Measurements from ENCODE around the gene BCL11B.

- TF ChIP-seq CTCF (conservative IDR thresholded peaks at IDR 0.05; ENCODE audit: low read depth, low read length), result no peak
- TF ChIP-seq EZH2 (IDR thresholded peaks at IDR 0.05; ENCODE audit: borderline replicate concordance, low read depth, low read length, poor library complexity, severe bottlenecking), result no peak
Observed at GRCh38 chr14:99156814-99157213, 115.2 kb downstream of the BCL11B start.

Data from A673 (cell line).